Islet of Langerhans (tissue), 1 donor: Measurements from ENCODE around the gene SPRYD4.
"Not testable (repeated sequence)": the region's sequence is repeated elsewhere in the genome, so short reads cannot be mapped to it uniquely, and the experiment has no call there.

Source experiments
- FAIRE-seq: peaks from one replicate; lab custom pipeline; 2011; peaks lifted over from hg19 to GRCh38; lab: Jason Lieb, UNC

The SPRYD4 gene

DNA sequence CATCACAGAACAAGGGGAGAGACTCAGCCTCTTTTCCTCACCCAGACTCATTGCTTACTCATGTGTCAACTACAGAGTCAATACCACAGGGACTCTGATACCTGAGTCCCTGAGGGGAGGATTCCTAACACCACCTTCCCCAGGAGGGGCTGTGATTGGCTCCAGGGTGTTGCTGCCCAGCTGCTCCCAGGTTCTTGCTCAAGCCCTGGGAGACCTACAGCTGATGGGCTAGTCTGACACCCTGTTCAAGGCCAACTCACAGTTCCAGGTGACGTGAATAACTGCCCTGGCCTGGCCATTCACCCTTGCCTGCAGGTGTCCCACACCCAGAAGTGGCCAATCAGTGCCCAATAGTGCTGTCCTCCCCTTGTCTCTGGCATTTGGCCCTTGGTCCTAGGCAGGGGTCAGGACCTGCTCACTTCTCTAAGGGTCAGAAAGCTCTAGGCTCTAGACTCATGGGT, 8.6 kb downstream of the SPRYD4 start:
- FAIRE-seq = no peak

GRCh38 chr12:56477521-56478225, 9.3 kb downstream of the SPRYD4 start:
- no peak for FAIRE-seq

DNA sequence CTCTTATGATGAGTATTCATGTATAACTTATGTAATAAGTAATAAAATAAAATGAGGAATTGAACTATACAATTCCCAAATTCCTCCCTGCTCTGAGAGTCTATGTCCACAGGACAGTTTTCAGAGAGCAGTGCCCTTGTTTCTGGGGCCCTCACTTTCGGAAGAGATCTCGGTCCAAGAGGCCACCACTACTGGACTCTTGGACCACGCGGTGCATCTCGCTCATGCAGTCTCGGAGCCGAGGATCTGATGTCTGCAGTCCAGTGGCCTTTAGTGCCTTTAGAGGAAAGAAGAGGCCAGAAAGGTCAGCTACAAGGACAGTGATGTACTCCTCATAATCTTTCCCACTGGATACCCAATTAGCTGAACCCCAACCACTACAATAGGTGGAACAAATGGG, 11.2 kb downstream of the SPRYD4 start:
- no peak for FAIRE-seq

DNA sequence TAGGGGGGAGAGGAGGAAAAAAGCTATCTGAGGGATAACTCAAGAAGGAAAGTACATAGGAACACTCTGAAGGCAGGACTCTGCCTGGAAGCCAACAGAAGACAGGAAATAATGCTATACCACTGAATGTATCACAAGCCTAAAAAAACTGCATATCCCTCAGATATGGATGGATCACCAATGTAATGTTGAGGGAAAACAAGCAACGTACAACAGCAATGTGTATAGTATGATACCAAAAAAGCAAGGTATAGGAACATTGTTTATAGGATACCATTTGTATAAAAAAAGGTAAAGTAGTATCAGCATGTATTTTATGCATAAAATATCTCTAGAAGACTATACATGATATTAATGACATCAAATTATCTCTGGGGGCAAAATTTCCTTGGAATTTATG, 16.2 kb downstream of the SPRYD4 start:
- no peak for FAIRE-seq

DNA sequence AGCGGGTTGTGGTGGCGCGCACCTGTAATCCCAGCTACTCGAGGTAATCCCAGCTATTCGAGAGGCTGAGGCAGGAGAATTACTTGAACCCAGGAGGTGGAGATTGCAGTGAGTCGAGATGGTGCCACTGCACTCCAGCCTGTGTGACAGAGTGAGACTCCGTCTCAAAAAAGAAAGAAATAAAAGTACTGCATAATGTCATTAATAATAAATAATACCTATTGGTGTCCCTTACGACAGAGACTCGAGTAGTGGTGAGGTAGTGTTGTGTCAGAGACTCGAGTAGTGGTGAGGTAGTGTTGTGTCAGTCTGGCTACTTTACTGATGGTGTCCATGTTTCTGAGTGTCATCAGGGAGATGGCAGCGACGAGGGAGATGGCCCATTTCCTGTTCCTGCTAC, 18.3 kb downstream of the SPRYD4 start:
- FAIRE-seq = no peak

DNA sequence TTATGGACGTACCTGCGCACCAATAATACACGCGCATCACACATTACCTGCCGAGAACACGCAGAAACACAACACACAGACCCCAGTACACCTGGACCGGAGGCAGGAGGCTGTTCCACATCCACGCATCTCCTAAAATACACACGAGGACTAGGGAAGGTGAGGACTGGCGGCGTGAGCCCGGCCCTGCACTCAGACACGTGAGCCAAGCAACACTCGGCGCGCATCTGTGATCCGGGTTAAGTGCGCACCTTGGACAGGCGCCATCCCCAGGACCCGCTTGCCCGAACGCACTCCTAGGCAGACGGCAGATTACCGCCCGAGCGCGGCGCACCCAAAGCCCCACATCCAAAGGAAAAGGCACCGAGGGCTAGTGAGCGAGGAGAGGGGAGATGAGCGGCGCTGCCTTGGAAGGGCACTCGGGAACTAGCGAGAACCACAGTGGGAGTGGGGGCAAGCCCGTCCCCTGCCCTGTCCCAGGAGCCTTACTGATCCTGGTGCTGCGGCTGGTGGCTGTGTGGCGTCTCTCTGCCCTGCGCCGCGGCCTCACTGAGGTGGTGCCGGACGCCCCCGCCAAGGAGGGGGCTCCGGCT, 19.2 kb downstream of the SPRYD4 start:
- no peak for FAIRE-seq

- peak; percentile 76 for FAIRE-seq
Observed at GRCh38 chr12:56488041-56488955, 19.9 kb downstream of the SPRYD4 start, which contains the start of gene GLS2. Gene GLS2, minus strand, starts transcription at chr12:56488161. Its CDS starts 43 bp downstream, at chr12:56488118.

DNA sequence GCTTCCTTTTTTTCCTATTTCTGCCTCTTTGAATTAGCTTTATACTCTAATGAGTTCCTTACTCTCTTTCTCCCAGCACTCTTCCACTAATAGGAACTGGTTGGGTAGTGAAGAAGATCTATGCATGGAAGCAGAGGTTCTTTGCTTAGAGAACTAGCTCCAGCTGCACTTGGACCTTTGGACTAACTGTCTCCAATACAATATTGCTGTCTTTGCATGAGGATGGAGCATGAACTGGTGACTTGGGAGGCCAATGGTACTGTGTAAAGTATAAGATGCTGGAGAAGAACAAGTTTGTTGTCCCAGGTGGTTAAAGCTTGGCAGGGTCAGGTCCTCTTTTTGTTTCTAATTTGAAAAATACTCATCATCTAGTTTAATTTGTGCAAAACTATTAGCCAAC, 22.0 kb downstream of the SPRYD4 start:
- FAIRE-seq = no peak

DNA sequence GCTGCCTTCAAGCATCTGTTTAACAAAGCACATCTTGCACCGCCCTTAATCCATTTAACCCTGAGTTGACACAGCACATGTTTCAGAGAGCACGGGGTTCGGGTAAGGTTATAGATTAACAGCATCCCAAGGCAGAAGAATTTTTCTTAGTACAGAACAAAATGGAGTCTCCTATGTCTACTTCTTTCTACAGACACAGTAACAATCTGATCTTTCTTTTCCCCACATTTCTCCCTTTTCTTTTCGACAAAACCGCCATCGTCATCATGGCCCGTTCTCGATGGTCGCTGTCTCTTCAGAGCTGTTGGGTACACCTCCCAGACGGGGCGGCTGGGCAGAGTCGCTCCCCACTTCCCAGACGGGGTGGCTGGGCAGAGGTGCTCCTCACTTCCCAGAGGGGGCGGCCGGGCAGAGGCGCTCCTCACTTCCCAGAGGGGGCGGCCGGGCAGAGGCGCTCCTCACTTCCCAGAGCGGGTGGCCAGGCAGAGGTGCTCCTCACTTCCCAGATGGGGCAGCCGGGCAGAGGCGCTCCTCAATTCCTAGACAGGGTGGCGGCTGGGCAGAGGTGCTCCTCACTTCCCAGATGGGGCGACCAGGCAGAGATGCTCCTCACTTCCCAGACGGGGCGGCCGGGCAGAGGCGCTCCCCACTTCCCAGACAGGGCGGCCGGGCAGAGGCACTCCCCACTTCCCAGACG, 25.2 kb downstream of the SPRYD4 start:
- FAIRE-seq = not testable (repeated sequence)

GRCh38 chr12:56494106-56494415, 25.7 kb downstream of the SPRYD4 start:
- not testable (repeated sequence) for FAIRE-seq

- FAIRE-seq = not testable (repeated sequence)
Observed at GRCh38 chr12:56494481-56494880, 26.1 kb downstream of the SPRYD4 start.

DNA sequence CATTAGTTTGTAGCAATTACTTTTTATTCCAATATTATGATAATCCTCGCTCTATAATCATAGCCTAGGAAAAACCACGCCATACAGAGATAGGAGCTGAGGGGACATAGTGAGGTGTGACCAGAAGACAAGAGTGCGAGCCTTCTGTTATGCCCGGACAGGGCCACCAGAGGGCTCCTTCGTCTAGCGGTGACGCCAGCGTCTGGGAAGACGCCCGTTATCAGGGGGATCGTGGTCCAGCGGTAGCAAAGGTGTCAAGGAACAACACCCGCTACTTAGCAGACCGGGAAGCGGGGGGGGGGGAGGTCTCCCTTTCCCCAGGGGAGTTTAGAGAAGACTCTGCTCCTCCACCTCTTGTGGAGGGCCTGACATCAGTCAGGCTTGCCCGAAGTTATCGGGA, 28.3 kb downstream of the SPRYD4 start:
- FAIRE-seq = not testable (repeated sequence)

DNA sequence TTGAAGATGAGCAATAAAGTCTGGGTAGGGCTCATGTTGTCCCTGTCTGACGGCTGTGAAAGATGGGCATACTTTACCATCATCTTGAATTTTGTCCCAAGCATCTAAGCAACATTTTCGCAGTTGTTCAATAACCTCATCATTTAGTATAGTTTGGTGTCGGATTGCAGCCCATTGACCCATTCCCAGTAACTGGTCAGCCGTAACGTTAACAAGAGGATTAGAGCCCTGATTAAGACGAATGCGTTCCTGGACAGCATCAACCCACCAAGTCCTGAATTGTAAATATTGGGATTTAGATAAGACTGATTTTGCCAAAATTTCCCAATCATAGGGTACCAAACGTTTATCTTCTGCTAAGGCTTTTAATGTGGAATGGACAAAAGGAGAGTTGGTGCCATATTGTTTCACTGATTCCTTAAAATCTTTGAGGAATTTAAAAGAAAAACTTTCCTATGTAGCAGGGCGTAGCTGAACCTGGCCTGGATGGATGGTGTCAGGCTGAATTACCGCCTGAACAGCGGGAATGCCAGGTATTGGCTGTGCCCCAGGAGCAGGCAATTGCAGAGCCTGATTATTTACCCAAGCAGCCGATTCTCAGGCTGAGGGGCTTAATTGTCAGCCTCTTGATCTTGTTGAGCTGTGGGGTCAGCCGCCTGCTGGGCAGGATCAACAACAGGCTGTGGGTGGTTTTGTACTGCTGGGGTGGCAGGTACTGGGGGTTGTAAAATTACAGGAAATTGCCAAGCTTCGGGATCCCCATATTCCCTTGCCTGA, 29.9 kb downstream of the SPRYD4 start:
- FAIRE-seq = not testable (repeated sequence)

GRCh38 chr12:56499452-56499851, 31.1 kb downstream of the SPRYD4 start:
- not testable (repeated sequence) for FAIRE-seq

- FAIRE-seq = not testable (repeated sequence)
Observed at GRCh38 chr12:56499879-56500278, 31.5 kb downstream of the SPRYD4 start.

- FAIRE-seq = no peak
Observed at GRCh38 chr12:56510786-56511185, 42.4 kb downstream of the SPRYD4 start.

- FAIRE-seq = not testable (repeated sequence)
Observed at GRCh38 chr12:56514014-56514318, 45.6 kb downstream of the SPRYD4 start.

DNA sequence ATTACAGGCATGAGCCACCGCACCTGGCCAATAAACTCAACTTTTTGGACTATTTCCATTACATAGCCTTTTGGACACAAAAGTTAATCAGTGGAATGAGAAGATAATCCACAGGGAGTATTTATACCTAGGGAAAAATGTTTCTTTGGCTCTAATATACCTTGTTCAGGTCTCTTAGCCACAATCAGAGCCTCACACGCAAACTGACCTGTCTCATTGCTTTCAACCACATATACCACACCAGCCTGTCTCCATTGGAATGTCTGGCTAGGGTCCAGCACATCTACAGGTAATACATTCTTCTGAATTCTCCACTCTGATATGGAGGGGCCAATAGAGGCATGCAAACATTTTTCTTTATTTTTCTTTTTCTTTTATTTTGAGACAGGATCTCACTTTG, 49.5 kb downstream of the SPRYD4 start:
- no peak for FAIRE-seq

GRCh38 chr12:56518570-56518969, 50.2 kb downstream of the SPRYD4 start:
- no peak for FAIRE-seq

- no peak for FAIRE-seq
Observed at GRCh38 chr12:56520048-56520447, 51.7 kb downstream of the SPRYD4 start.

DNA sequence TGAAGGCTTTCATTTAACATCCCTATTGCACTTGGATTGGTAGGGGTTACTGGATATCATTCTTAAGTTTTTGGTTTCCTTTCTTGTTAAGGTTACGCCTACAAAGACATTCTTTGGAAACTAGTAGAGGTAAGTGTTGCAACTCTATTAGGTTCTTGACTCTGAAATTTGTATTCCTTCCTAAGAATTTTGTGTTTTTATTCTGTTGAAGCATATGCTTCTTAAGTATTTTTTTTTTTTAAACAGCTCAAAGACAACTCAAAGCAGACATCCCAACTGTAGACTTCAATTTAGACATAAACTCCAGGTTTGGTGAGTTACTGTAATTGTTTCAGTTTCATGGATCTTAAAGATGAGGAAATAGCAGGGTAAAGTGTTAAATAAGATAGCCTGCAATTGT, 52.1 kb downstream of the SPRYD4 start:
- no peak for FAIRE-seq

DNA sequence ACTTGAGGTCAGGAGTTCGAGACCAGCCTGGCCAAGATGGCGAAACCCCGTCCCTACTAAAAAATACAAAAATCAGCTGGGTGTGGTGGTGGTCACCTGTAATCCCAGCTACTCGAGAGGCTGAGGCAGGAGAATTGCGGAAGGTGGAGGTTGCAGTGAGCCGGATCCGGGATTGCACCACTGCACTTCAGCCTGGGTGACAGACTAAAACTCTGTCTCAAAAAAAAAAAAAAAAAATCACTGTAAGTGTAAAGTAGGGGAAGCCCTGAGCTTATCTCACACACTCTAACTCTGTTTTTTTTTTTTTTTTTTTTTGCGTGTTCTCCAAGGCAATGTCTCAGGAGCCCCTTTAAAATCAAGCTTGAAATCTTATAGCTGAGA, 52.8 kb downstream of the SPRYD4 start:
- no peak for FAIRE-seq
